HG03457 (cell line): ENCODE results near the gene SCYGR3.
"Not testable (repeated sequence)": the region's sequence is repeated elsewhere in the genome, so short reads cannot be mapped to it uniquely, and the experiment has no call there.

Experiments used
- ATAC-seq: cut with Tn5 transposase; IDR thresholded peaks from one replicate; pipeline ENCODE4 v1.9.1; 2021; ENCODE audit warnings: moderate number of reproducible peaks; ENCODE audit not compliant: unreplicated experiment

Gene SCYGR3

GRCh38 chr2:227614246-227614645 lies 394 bp downstream of the SCYGR3 start:
- ATAC-seq, result no peak

GRCh38 chr2:227613272-227613660 lies 1.4 kb downstream of the SCYGR3 start:
- no peak for ATAC-seq

DNA sequence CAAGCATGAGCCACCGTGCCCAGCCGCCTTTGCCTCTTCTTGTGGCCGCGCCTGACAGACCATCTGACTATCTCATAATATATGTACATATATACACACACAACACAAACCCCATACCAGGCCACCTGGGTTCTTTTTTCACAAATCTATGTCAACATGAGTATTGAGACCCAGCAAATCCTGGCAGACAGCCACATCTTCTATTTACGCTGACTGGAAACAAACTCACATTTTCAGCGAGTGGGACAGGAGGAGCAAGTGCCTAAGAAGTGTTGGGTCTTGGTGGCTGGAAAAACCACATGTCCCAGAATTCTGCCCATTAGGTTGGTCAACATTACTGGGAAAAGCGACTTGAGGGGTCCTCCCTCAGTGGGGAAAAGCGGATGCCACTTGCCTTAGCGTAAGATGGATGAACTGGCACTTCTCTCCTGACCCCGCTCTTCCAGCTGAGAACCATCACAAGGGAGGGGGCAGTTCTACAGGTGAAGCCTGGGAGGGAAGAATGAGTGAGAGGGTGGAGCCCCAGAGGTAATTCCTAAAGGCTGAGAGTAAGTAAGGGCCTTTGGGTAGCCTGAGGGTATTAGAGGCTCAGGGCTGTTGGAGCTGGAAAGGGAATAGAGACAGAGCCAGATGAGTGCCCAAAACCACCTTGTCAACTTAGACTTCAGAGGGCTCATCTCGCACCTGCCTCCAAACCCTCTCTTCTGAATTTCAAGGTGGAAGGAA lies 1.9 kb downstream of the SCYGR3 start:
- no peak for ATAC-seq

- ATAC-seq, result no peak
Measured at GRCh38 chr2:227610123-227610522, 4.5 kb downstream of the SCYGR3 start.

DNA sequence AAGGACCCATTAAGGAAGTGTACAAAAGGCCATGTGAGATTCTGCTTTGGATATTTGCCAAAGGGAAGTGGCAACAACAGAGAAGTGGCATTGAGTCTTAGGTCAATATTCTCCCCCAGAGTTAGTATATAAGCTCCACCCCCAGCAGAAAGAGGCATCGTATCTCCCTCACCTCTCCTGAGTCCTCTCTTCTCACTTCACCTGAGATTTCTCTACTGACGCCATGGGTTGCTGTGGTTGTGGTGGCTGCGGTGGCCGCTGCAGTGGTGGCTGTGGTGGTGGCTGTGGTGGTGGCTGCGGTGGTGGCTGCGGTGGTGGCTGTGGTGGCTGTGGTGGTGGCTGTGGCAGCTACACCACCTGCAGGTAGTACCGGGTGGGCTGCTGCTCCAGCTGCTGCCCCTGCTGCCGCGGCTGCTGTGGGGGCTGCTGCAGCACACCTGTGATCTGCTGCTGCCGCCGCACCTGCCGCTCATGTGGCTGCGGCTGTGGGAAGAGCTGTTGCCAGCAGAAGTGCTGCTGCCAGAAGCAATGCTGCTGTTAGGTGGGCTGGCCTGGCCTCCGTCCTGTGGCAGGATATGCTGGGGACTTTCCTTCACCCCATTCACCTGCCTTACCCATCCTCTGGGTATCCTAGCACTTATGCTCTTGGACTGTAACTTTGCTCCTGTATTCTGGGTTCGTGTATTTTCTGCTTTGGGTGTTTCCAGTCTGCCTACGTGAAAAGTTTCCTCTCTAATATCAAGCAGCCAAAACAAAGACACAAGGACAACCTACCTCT lies 5.9 kb downstream of the SCYGR3 start:
- no peak for ATAC-seq

DNA sequence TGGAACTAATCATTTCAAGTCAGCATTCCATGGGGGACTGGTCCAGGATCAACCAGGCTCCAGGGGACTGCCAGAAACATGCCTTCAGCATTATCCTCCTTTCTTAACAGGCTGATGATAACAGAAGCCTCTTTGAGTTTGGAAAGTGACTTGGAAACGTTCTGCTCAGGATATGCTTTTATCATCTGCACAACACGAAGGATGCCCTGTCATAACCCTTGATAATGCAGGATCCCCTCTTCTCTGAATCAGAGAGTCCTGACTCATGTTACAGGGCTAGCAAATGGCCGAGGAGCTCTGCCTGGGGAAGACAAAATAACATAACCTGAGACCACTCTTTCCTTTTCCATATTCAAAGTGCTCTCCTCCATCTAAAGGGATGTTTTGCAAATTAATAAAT lies 6.7 kb downstream of the SCYGR3 start:
- no peak for ATAC-seq

DNA sequence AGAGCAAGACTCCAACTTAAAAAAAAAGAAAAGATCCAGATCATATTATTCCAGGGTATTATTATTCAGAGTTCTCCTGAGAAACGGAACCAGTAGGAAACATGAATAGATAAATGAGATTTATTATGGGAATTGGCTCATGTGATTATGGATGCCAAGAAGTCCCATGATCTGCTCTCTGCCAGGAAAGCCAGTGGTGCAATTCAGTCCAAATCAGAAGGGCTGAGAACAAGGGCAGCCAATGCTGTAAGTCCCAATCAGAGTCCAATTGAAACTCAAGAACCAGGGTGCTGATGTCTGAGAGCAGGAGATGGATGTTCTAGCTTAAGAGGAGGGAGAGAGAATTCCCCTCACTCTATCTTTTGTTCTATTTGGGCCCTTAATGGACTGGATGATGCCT lies 8.2 kb downstream of the SCYGR3 start:
- ATAC-seq, result no peak

DNA sequence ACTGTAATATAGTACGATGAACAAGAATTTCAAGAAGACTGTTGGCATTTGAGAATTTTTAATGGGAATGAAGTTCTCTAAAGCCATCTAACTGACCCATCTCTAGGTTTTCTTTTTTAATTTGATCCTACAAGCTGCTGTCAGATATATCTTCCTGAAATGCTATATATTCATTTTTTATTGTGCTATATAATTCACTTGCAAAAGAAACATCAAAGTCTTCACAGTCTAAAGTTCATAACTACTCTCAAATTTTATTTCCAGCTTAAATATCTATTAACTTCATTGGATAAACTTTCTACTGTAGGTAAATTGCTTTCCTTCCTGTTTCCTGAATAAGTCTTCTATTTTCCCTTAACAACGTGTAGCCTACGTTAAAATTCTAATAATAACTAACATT lies 12.3 kb downstream of the SCYGR3 start:
- no peak for ATAC-seq

DNA sequence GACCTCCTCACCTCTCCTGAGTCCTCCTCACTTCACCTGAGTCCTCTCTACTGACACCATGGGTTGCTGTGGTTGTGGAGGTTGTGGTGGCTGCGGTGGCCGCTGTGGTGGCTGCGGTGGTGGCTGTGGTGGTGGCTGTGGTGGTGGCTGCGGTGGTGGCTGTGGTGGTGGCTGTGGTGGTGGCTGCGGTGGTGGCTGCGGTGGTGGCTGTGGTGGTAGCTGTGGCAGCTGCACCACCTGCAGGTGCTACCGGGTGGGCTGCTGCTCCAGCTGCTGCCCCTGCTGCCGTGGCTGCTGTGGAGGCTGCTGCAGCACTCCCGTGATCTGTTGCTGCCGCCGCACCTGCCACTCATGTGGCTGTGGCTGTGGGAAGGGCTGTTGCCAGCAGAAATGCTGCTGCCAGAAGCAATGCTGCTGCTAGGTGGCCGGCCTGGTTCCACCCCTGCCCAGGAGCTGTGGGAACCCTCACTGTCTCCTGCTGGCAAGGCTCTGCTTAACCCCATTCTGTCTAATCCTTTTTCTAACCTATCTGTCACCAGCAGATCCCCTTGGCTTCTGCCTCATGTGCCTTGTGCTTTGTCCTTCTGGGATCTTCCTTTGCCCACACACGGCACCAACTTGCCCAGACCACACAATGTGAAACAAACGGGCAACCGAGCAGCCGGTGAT lies 15.7 kb downstream of the SCYGR3 start, which contains the start of gene SCYGR2:
Gene SCYGR2, plus strand, starts transcription at position 59 of the 669 bp plus-strand sequence. Its CDS starts 0 bp downstream, at position 59.
- not testable (repeated sequence) for ATAC-seq

GRCh38 chr2:227597998-227598397 lies 16.6 kb downstream of the SCYGR3 start:
- ATAC-seq, result no peak

DNA sequence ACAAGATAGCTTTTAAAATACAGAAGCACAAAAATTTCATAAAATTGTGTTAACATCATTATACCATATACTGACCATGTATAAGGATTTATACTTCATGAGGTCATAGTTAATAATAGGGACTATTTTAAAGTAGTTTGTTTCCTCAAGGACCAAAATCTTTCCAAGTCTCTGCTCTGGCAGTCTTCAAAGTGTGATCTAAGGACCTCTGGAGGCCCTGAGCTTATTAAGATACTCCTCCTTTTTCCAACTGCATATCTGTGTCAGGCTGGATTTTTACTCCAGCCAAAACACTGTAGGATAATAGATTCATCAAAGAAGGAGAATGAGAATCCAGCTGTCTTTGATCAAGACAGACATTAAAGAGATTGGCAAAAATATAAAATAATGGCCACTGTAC lies 17.6 kb downstream of the SCYGR3 start:
- ATAC-seq, result no peak

DNA sequence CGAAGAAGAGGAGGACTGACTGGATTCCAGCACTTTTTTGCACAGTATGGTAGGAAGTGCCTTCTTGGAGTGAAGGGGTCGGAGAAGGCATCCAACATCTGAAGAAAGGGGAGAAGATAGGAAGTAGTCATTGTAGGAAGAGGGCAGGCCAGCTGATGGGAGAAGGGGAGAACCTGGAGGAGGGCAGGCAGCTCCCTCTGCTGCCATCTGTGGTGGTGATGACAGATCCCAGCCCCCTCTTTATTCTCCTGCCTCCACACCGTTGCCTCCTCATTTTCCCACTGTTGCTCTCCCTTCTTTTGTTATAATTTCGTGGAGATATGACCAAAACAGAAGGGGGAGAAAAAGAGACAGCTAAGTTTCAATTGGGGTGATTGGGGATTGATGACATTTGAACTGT lies 18.8 kb downstream of the SCYGR3 start:
- ATAC-seq, result no peak

DNA sequence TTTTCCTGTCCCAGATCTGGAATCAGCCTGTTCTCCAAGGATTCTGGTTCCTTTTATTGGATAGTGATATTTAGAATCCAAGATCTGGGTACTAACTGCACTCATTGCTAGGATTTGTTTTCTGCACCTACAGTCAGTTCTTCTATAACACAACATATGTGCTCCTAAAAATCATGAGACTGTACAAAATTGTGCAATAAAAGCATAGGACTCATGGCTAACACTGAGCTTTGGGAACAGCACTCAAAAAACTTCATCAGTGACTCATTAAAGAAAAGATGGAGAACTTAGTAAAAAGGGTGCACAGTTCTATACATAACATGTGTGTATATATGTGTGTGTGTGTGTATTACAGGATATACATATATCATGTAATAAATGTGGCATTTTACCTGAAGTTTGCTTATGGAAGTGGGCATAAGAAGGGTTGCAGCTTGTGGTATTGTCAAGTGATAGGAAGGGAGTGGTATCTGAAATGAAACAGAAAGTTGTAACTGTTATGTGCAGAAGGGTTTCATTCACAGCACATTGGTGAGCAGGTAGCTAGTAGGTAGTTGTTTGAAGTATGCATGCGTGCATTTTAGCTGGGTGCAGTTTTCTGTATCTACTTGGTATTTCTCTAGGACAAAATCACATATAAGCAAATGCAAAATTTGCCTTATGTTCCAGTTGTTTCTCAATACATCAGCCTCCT lies 21.8 kb downstream of the SCYGR3 start:
- no peak for ATAC-seq

- ATAC-seq, result no peak
Measured at GRCh38 chr2:227582369-227582768, 32.3 kb downstream of the SCYGR3 start.

- ATAC-seq, result no peak
Measured at GRCh38 chr2:227579791-227580190, 34.8 kb downstream of the SCYGR3 start.

DNA sequence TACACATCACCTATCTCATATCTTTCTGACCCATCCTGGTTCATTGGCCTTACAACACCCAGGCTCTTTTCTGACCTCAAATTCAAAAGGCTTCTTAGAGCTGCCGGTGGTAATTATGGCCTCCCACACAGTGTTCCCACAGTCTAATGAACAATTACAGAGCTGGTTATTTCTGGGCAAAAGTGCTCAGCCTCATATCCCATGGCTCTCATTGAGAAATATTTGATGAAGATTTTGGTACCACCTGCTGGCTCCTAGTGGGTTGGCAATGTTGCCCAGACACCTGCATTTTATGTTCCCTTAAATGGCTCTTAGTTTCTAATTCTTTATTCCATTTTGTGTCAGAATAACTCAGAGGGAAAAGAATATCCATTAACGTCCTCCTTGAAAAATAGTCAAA lies 36.0 kb downstream of the SCYGR3 start:
- ATAC-seq, result no peak

GRCh38 chr2:227577555-227577954 lies 37.1 kb downstream of the SCYGR3 start:
- ATAC-seq, result no peak

GRCh38 chr2:227576812-227577211 lies 37.8 kb downstream of the SCYGR3 start:
- ATAC-seq, result no peak

DNA sequence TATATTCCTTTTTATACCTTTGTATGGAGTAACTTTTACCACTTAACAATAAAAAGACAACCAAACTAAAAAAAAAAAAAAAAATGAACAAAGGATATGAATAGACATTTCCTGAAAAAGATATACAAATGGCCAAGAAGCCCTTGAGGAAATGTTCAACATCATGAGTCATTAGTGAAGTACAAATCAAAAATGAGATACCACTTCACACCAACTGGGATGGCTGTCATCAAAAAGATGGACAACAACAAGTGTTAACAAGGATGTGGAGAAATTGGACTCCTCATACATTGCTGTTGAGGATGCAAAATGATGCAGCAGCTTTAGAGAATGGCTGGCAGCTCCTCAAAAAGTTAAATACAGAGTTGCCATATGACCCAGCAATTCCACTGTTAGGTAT lies 38.5 kb downstream of the SCYGR3 start:
- ATAC-seq, result no peak

DNA sequence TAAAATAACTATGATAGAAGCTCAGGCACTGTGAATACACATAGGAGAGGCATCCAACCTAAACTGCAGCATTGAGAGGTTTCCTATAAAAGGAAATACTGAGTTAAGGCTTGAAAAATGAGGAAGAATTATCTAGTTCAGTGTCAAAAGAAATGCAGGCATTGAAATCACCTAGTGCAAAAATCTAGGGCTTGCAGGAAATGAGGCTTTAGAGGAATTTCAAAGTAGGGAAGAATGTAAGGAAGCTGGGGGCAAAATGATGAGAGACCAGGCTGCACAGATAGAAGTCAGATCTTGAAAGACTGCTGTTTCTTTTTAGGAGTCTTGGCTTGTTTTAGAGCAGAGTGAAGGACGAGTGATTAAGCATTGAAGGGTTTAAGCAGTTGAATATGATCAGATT lies 44.0 kb downstream of the SCYGR3 start:
- no peak for ATAC-seq

GRCh38 chr2:227568852-227569169 lies 45.8 kb downstream of the SCYGR3 start:
- ATAC-seq, result no peak
